ENCODE data around the gene THRB. TPM values are rescaled to one million over a fixed set of nuclear protein-coding genes. Genes with fewer than 3 reads are reported as not detected.

The THRB gene
- total and polyA plus RNA-seq, 2 experiments from 2014 or later: 26.8 to 60.0 TPM

GRCh38 chr3:24300949-24301348 is 193.7 kb downstream of the THRB start:
- no peaks in the 10 kb centered on the region for H3K9me3 ChIP-seq (ENCODE audit: low read depth)
- no peaks in the 10 kb centered on the region for H3K27me3 ChIP-seq
- H3K4me1 ChIP-seq (ENCODE audit: insufficient read depth): peaks cover 18% of the 10 kb centered on the region
- H3K27ac ChIP-seq: no peak overlapping the region
- no peaks in the 10 kb centered on the region for H3K36me3 ChIP-seq (replicated peaks; ENCODE audit: insufficient read depth, low read depth)
- no peak for DNase-seq (ENCODE audit: low spot score)
- H3K79me2 ChIP-seq: peaks cover 6% of the 10 kb centered on the region
- H3K9me2 ChIP-seq (replicated peaks; ENCODE audit: insufficient read depth): no peaks in the 10 kb centered on the region
- H3K4me2 ChIP-seq: no peak overlapping the region
- H4K20me1 ChIP-seq (ENCODE audit: insufficient read depth, poor library complexity, severe bottlenecking): no peaks in the 10 kb centered on the region
- no peak overlapping the region for H2AFZ ChIP-seq
- H3K4me3 ChIP-seq: no peak overlapping the region
- TF ChIP-seq EZH2phosphoT487 (IDR thresholded peaks at IDR 0.05; ENCODE audit: low read depth, severe bottlenecking, unreplicated experiment) (no peak), EZH2 (IDR thresholded peaks at IDR 0.05; ENCODE audit: borderline replicate concordance) (no peak), CTCF (IDR thresholded peaks at IDR 0.05; ENCODE audit: poor library complexity) (no peak)
- WGBS (ENCODE audit: low lambda C conversion rate, missing lambda C conversion rate): 82% methylated on average over 2 of the region's 2 CpGs

- Histone ChIP-seq H2AFZ (no peak overlapping the region), H3K9me3 (ENCODE audit: low read depth) (no peaks in the 10 kb centered on the region), H3K4me2 (no peak overlapping the region), H4K20me1 (ENCODE audit: insufficient read depth, poor library complexity, severe bottlenecking) (no peaks in the 10 kb centered on the region), H3K27ac (peak overlapping the region; percentile 28), H3K36me3 (replicated peaks; ENCODE audit: insufficient read depth, low read depth) (no peaks in the 10 kb centered on the region), H3K27me3 (no peaks in the 10 kb centered on the region), H3K4me3 (no peak overlapping the region), H3K4me1 (ENCODE audit: insufficient read depth) (peaks cover 18% of the 10 kb centered on the region), H3K79me2 (peaks cover 6% of the 10 kb centered on the region), H3K9me2 (replicated peaks; ENCODE audit: insufficient read depth) (no peaks in the 10 kb centered on the region)
- WGBS (ENCODE audit: low lambda C conversion rate, missing lambda C conversion rate): 78% methylated on average over 6 of the region's 6 CpGs
- peak; percentile 16 for DNase-seq (ENCODE audit: low spot score)
- TF ChIP-seq EZH2phosphoT487 (IDR thresholded peaks at IDR 0.05; ENCODE audit: low read depth, severe bottlenecking, unreplicated experiment) (no peak), CTCF (IDR thresholded peaks at IDR 0.05; ENCODE audit: poor library complexity) (no peak), EZH2 (IDR thresholded peaks at IDR 0.05; ENCODE audit: borderline replicate concordance) (no peak)
These were observed 194.6 kb downstream of the THRB start for GRCh38 chr3:24299806-24300626.

GRCh38 chr3:24299246-24299805 is 195.3 kb downstream of the THRB start:
- Histone ChIP-seq H3K4me2 (no peak overlapping the region), H3K27ac (no peak overlapping the region), H3K9me3 (ENCODE audit: low read depth) (no peaks in the 10 kb centered on the region), H3K79me2 (peaks cover 6% of the 10 kb centered on the region), H3K4me3 (no peak overlapping the region), H3K36me3 (replicated peaks; ENCODE audit: insufficient read depth, low read depth) (no peaks in the 10 kb centered on the region), H4K20me1 (ENCODE audit: insufficient read depth, poor library complexity, severe bottlenecking) (no peaks in the 10 kb centered on the region), H2AFZ (no peak overlapping the region), H3K4me1 (ENCODE audit: insufficient read depth) (peaks cover 18% of the 10 kb centered on the region), H3K9me2 (replicated peaks; ENCODE audit: insufficient read depth) (no peaks in the 10 kb centered on the region), H3K27me3 (no peaks in the 10 kb centered on the region)
- 65% methylated on average over 1 of the region's 1 CpG for WGBS (ENCODE audit: low lambda C conversion rate, missing lambda C conversion rate)
- TF ChIP-seq EZH2 (IDR thresholded peaks at IDR 0.05; ENCODE audit: borderline replicate concordance) (no peak), CTCF (IDR thresholded peaks at IDR 0.05; ENCODE audit: poor library complexity) (no peak), EZH2phosphoT487 (IDR thresholded peaks at IDR 0.05; ENCODE audit: low read depth, severe bottlenecking, unreplicated experiment) (no peak)
- no peak for DNase-seq (ENCODE audit: low spot score)
